COLO668 (cell line): ENCODE measurements around the gene TTPAL.

ENCODE experiments used
- DNase-seq: peaks from one replicate; lab custom pipeline; 2025; ENCODE audit not compliant: unreplicated experiment; lab: John Stamatoyannopoulos, UW

Gene TTPAL

GRCh38 chr20:44532981-44533331 lies 57.3 kb downstream of the TTPAL start:
- no peak for DNase-seq

- DNase-seq = no peak
These were observed 58.3 kb downstream of the TTPAL start for GRCh38 chr20:44533928-44534327.

DNA sequence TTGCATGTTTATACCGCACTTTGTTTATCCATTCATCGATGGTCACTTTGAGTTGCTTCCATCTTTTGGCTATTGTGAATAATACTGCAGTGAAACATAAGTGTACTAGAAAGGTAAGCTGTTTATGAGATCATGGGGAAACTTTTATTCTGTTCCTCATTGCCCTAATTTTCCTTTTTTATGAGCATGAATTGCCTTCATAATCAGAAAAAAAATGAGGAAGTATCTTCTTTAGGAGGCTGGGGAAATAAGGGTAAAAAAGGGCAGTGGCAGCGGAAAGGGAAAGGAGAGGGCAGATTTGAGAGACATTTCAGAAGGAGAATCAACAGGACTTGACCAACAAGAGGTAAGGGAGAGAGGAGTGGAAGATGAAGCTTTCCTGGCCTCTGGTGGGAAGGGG lies 60.5 kb downstream of the TTPAL start:
- DNase-seq = no peak

DNA sequence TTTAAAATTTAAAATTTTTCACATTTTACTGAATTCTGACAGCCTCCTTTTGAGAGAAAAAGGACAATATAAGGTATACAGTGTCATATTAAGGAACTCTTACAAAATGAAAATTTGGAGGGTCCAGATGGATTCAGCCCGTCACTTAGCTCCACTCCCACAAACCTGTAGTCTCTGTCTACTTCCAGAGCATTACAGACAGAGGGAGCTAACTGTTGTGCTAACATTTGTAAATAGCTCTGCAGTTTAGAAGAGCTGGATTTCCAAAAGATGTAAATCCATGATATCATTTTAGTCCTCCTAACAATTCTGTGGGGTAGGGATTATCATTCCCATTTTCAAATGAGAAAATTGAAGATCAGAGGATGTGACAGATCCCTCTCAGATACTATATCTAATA lies 62.3 kb downstream of the TTPAL start:
- DNase-seq = no peak

DNA sequence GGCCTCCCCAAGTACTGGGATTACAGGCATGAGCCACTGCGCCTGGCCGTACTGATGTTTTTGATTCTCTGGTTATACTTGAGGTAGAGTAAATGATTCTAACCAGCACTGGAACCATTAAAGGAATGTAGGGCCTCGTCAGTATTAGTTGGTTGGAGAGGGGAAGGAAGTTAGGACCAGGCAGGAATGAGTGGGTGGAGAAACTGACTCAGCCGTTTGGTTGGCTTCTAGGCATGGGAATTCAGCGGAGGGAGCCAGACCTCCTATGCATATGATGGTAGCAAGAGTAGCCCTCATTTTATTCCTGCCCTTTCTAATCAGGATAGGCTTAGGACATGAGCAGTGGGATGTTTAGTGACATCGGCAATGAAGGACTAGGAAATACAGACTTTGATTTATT lies 65.2 kb downstream of the TTPAL start:
- no peak for DNase-seq

DNA sequence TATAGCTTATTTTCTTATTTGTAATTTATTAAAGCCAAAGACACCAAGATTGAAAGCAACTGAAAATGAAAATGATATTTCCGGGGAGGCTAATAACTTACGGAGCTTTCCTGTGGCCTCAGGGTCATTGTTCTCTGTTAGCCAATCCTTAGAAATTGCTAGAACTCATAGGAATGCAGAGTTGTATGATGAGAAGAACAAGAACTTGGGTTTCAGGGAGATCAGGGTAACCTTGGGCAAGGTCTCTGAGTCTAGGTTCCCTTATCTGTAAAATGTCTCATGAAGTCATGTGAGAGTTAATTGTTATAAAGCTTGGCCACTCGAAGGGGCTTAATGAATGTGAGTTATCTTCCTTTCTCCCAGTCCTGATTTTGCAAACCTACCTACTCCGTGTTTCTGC lies 66.3 kb downstream of the TTPAL start:
- DNase-seq = no peak

GRCh38 chr20:44542890-44543289 lies 67.2 kb downstream of the TTPAL start:
- no peak for DNase-seq

GRCh38 chr20:44543358-44543757 lies 67.7 kb downstream of the TTPAL start:
- no peak for DNase-seq
